GM12878 (cell line): Measurements from ENCODE around the gene BBOX1. TPM values are rescaled to one million over a fixed set of nuclear protein-coding genes. Genes with fewer than 3 reads are reported as not detected.

Source experiments
- ATAC-seq: fragments of 200-7000 bp; cut with Tn5 transposase; 3 replicates; pipeline ENCODE4 v1.9.1; 2020; ENCODE audit warnings: mild to moderate bottlenecking, moderate library complexity
- BruUV-seq: library from RNA; stranded (reverse); fragments of 400-500 nt; replicated peaks from 2 replicates; lab custom pipeline; 2021; lab: Mats Ljungman, UMichigan
- CTCF ChIA-PET: fragments of 300-600 bp; sonication (Branson Sonifier 250); formaldehyde crosslinking; extraction: SDS; loops from one replicate; lab custom pipeline; 2021; ENCODE audit warnings: inconsistent platforms; lab: Yijun Ruan, JAX
- POLR2A ChIA-PET: fragments of 350-600 bp; formaldehyde crosslinking; extraction: SDS; loops from one replicate; lab custom pipeline; 2021; ENCODE audit warnings: inconsistent platforms; lab: Charles Lee
- RAD21 ChIA-PET: fragments of 300-600 bp; sonication (Branson Sonifier 250); formaldehyde crosslinking; loops from one replicate; lab custom pipeline; 2023; ENCODE audit warnings: antibody characterized with exemption; ENCODE audit not compliant: unreplicated experiment; lab: Charles Lee
- SMC1A ChIA-PET: fragments of 300-600 bp; sonication (Branson Sonifier 250); formaldehyde crosslinking; loops from one replicate; lab custom pipeline; 2023; ENCODE audit not compliant: unreplicated experiment, uncharacterized antibody; lab: Charles Lee
- DNase-seq: peaks from one replicate; pipeline ENCODE4 v3.0.0-alpha.2; 2011; ENCODE audit warnings: low read depth, low spot score
- FAIRE-seq: peaks from 3 replicates; lab custom pipeline; 2011; peaks lifted over from hg19 to GRCh38; lab: Jason Lieb, UNC
- H2AFZ ChIP-seq: 2 replicates; pipeline ENCODE4 v1.6.0; 2011; ENCODE audit warnings: low read depth, low read length, control low read depth; ENCODE audit not compliant: control insufficient read depth
- H3K27ac ChIP-seq: 2 replicates; pipeline ENCODE4 v1.5.1; 2011; ENCODE audit warnings: control low read depth; ENCODE audit not compliant: control insufficient read depth, insufficient read depth
- H3K27me3 ChIP-seq, 2 experiments: replicated peaks in 1 of 2; 2 replicates each; pipeline versions ENCODE4 v1.6.0 to v1.6.1; 2011; ENCODE audit warnings: low read length in 1 of 2; ENCODE audit not compliant: control insufficient read depth in 2 of 2, insufficient read depth in 2 of 2
- H3K36me3 ChIP-seq, 2 experiments: 2 replicates each; pipeline ENCODE4 v1.5.1; 2011; ENCODE audit warnings: low read length in 1 of 2; ENCODE audit not compliant: control insufficient read depth in 2 of 2, insufficient read depth in 2 of 2
- H3K4me1 ChIP-seq: 2 replicates; pipeline ENCODE4 v1.6.1; 2011; ENCODE audit warnings: mild to moderate bottlenecking, low read length, moderate library complexity, mixed read lengths; ENCODE audit not compliant: control insufficient read depth, insufficient read depth
- H3K4me2 ChIP-seq: 2 replicates; pipeline ENCODE4 v1.6.0; 2011; ENCODE audit warnings: control low read depth; ENCODE audit not compliant: control insufficient read depth, insufficient read depth
- H3K4me3 ChIP-seq: fragments of 200-600 bp; sonication (generic); 2 replicates; pipeline ENCODE4 v1.5.1; 2016
- H3K79me2 ChIP-seq: 2 replicates; pipeline ENCODE4 v1.6.0; 2011; ENCODE audit warnings: low read length; ENCODE audit not compliant: control insufficient read depth, insufficient read depth
- H3K9ac ChIP-seq: 2 replicates; pipeline ENCODE4 v1.8.0; 2011; ENCODE audit warnings: low read length, control low read depth, mixed read lengths; ENCODE audit not compliant: control insufficient read depth, insufficient read depth
- H3K9me3 ChIP-seq: replicated peaks from 3 replicates; pipeline ENCODE4 v1.5.1; 2011; ENCODE audit warnings: mild to moderate bottlenecking, low read length; ENCODE audit not compliant: control insufficient read depth, insufficient read depth
- H4K20me1 ChIP-seq: 2 replicates; pipeline ENCODE4 v1.6.0; 2011; ENCODE audit not compliant: control insufficient read depth, insufficient read depth
- CEBPB ChIP-seq, 2 experiments: fragments of 150-350 bp in 1 of 2; IDR thresholded peaks; 2 replicates each; pipeline ENCODE4 v1.6.1; 2012 to 2014; ENCODE audit warnings: low read depth in 2 of 2, low read length in 2 of 2, borderline replicate concordance in 1 of 2, inconsistent platforms in 1 of 2
- CHD1 ChIP-seq: IDR thresholded peaks from 2 replicates; pipeline ENCODE4 v1.6.1; 2012; ENCODE audit warnings: low read depth, low read length, improper control_type of control experiment
- CHD2 ChIP-seq: IDR thresholded peaks from 2 replicates; pipeline ENCODE4 v1.6.1; 2011; ENCODE audit warnings: low read depth, low read length, improper control_type of control experiment, borderline replicate concordance
- CHD4 ChIP-seq: fragments of 200-600 bp; sonication (generic); IDR thresholded peaks from 2 replicates; pipeline ENCODE4 v1.6.1; 2016; ENCODE audit warnings: mild to moderate bottlenecking
- EED ChIP-seq: sonication (generic); IDR thresholded peaks from 2 replicates; pipeline ENCODE4 v1.6.1; 2016; ENCODE audit warnings: antibody characterized with exemption, low read depth
- IRF4 ChIP-seq: IDR thresholded peaks from 2 replicates; pipeline ENCODE4 v1.6.1; 2011; ENCODE audit warnings: low read depth, low read length
- LARP7 ChIP-seq: fragments of 450-650 bp; IDR thresholded peaks from 2 replicates; pipeline ENCODE4 v1.6.1; 2017; ENCODE audit warnings: mild to moderate bottlenecking
- POLR2A ChIP-seq: IDR thresholded peaks from 2 replicates; pipeline ENCODE4 v1.6.1; 2011; ENCODE audit warnings: low read depth, mild to moderate bottlenecking, low read length
- SMAD5 ChIP-seq: IDR thresholded peaks from 2 replicates; pipeline ENCODE4 v1.6.1; 2016; ENCODE audit warnings: antibody characterized with exemption, low read depth
- SREBF2 ChIP-seq: IDR thresholded peaks from 2 replicates; pipeline ENCODE4 v1.6.1; 2012; ENCODE audit warnings: mild to moderate bottlenecking, low read length
- USF2 ChIP-seq: IDR thresholded peaks from 2 replicates; pipeline ENCODE4 v1.6.1; 2011; ENCODE audit warnings: low read depth, low read length, improper control_type of control experiment, borderline replicate concordance
- WRNIP1 ChIP-seq: IDR thresholded peaks from 2 replicates; pipeline ENCODE4 v1.6.1; 2011; ENCODE audit warnings: low read depth, low read length, improper control_type of control experiment, borderline replicate concordance
- ZBED1 ChIP-seq: IDR thresholded peaks from 2 replicates; pipeline ENCODE4 v1.6.1; 2016; ENCODE audit warnings: borderline replicate concordance
- WGBS: methylation state at CpG from one replicate; pipeline ENCODE4 v1.1.6; 2016; ENCODE audit warnings: low lambda C conversion rate; ENCODE audit not compliant: insufficient replicate concordance, insufficient coverage; ENCODE audit errors: missing lambda C conversion rate; 5-methylcytosine and 5-hydroxymethylcytosine counted together
- in situ Hi-C: fragments of 300-500 bp; cut with MboI; formaldehyde crosslinking; loops from 9 replicates; pipeline ENCODE4 v1.14.3; 2018; ENCODE audit warnings: mixed read lengths
- intact Hi-C: fragments of 100-400 bp; cut with micrococcal nuclease; formaldehyde crosslinking; loops from one replicate; pipeline ENCODE4 v1.14.2; 2022; ENCODE audit not compliant: unreplicated experiment
- polyA plus RNA-seq, 11 experiments: library from polyadenylated mRNA; depleted of rRNA in 4 of 11; unstranded in 6 of 11; stranded (reverse) in 5 of 11; fragments of >200 nt; fragmentation: Nextera tagmentation in 4 of 11; fragmentation: Illumina TruSeq in 1 of 11; extraction: Ambion mirVana in 4 of 11; extraction: Trizol in 1 of 11; gene quantifications; 1 replicate in 1 of 11; 2 replicates in 10 of 11; pipeline versions ENCODE4 v1.2.1 to v1.2.3, GENCODE V29; 2011 to 2016; ENCODE audit warnings: inconsistent platforms in 2 of 11, missing spikeins in 2 of 11, low read depth in 1 of 11
- total RNA-seq, 4 experiments: library from RNA; depleted of rRNA in 3 of 4; stranded (reverse); fragments of >200 nt in 3 of 4; fragmentation: Illumina TruSeq in 1 of 4; extraction: Trizol in 1 of 4; gene quantifications; 2 replicates each; pipeline versions ENCODE4 v1.2.1 to v1.2.3, GENCODE V29; 2013 to 2021
- TF ChIP-seq, protein P1 (sequence below): fragments of 450-650 bp; IDR thresholded peaks from 2 replicates; pipeline ENCODE4 v1.6.1; 2018; ENCODE audit warnings: borderline replicate concordance, mild to moderate bottlenecking; ENCODE audit not compliant: partially characterized antibody

BBOX1 gene
- total and polyA plus RNA-seq, 10 of the 15 experiments (the other 5 are each of a cell fraction or from before 2014, with no cell fraction given) = 3.5 TPM; not detected in 9

GRCh38 chr11:27012234-27012921, 28.2 kb upstream of the BBOX1 start:
- Histone ChIP-seq H3K4me1 (no peaks in the 10 kb centered on the region), H3K79me2 (no peaks in the 10 kb centered on the region), H3K4me2 (no peak overlapping the region), H4K20me1 (no peaks in the 10 kb centered on the region), H3K4me3 (no peak overlapping the region), H3K27me3 (no peaks in the 10 kb centered on the region), H3K9ac (no peak overlapping the region), H3K36me3 (no peaks in the 10 kb centered on the region), H3K27ac (no peak overlapping the region), H3K9me3 (no peaks in the 10 kb centered on the region), H2AFZ (no peak overlapping the region)
- POLR2A ChIA-PET = no interaction called here
- CTCF ChIA-PET = interaction anchor here (1.0 kb wide), 2 partner anchors 10 to 17 kb away, joined by 3 read pairs; no protein-coding TSS in a partner anchor
- DNase-seq = no peak
- BruUV-seq = no TSS peak
- SMC1A ChIA-PET = interaction anchor here (0.7 kb wide), 1 partner anchor 27 kb away, joined by 3 read pairs; no protein-coding TSS in a partner anchor
- 0 out of 3 replicates have a peak, but pooled peaks have one; percentile 18 for ATAC-seq
- FAIRE-seq = no peak
- intact Hi-C loops = no loop called here
- in situ Hi-C loops = no loop called here
- no peak for TF ChIP-seq LARP7
- no peak for TF ChIP-seq SREBF2
- no peak for TF ChIP-seq POLR2A
- no peak for TF ChIP-seq CHD4
- no peak for TF ChIP-seq IRF4
- no peak for TF ChIP-seq CHD2
- TF ChIP-seq EED = no peak
- TF ChIP-seq CEBPB (IDR thresholded peaks at IDR 0.05; ENCODE audit: borderline replicate concordance in 1 of 2, low read depth in 2 of 2, low read length in 2 of 2) = no peak
- 51% methylated on average over 4 of the region's 4 CpGs for WGBS
- RAD21 ChIA-PET = no interaction called here

DNA sequence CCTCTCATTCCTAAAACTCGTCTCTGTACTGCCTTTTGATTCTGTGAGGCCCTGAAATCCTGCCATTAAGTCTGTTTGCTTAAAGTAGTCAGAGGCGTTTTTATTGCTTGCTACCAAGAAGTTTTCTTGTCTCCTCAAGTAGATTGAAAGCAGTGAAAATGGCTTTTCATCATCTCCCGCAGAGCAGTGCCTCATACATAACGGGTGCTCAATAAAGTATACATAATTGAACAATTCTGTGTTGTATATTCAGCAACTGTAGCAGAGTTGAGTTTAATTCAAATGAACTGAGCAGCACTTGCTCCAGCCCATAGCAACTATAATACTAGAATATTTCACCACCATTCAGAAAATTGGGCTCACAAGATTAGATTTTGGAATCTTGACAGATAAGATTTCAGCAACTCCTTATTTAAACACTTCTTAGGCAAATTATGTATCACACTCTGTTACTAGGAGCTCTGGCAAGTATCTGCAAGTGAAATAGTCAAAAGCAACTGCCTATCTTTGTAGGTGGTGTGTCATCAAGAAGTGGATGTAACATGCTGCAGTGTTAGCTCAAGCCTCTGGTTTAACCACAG, 26.7 kb upstream of the BBOX1 start:
- Histone ChIP-seq H3K27me3 (no peaks in the 10 kb centered on the region), H2AFZ (no peak overlapping the region), H3K4me1 (no peaks in the 10 kb centered on the region), H3K27ac (no peak overlapping the region), H3K9ac (no peak overlapping the region), H3K9me3 (no peaks in the 10 kb centered on the region), H3K79me2 (no peaks in the 10 kb centered on the region), H3K4me2 (no peak overlapping the region), H4K20me1 (no peaks in the 10 kb centered on the region), H3K36me3 (no peaks in the 10 kb centered on the region), H3K4me3 (no peak overlapping the region)
- no peak for FAIRE-seq
- intact Hi-C loops = no loop called here
- ChIA-PET CTCF (no interaction called here), RAD21 (no interaction called here), SMC1A (no interaction called here), POLR2A (no interaction called here)
- BruUV-seq = no TSS peak
- in situ Hi-C loops = no loop called here
- DNase-seq = no peak
- 31% methylated on average over 4 of the region's 4 CpGs for WGBS
- ATAC-seq = no peak
- no peak for TF ChIP-seq WRNIP1
- TF ChIP-seq CHD1 = no peak
- TF ChIP-seq, protein P1, sequence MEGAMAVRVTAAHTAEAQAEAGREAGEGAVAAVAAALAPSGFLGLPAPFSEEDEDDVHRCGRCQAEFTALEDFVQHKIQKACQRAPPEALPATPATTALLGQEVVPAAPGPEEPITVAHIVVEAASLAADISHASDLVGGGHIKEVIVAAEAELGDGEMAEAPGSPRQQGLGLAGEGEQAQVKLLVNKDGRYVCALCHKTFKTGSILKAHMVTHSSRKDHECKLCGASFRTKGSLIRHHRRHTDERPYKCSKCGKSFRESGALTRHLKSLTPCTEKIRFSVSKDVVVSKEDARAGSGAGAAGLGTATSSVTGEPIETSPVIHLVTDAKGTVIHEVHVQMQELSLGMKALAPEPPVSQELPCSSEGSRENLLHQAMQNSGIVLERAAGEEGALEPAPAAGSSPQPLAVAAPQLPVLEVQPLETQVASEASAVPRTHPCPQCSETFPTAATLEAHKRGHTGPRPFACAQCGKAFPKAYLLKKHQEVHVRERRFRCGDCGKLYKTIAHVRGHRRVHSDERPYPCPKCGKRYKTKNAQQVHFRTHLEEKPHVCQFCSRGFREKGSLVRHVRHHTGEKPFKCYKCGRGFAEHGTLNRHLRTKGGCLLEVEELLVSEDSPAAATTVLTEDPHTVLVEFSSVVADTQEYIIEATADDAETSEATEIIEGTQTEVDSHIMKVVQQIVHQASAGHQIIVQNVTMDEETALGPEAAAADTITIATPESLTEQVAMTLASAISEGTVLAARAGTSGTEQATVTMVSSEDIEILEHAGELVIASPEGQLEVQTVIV = no peak
- no peak for TF ChIP-seq ZBED1
- no peak for TF ChIP-seq USF2
- TF ChIP-seq SMAD5 = no peak
